Vagina (tissue), 2 donors: ENCODE results near the gene GRIN2A.

ENCODE experiments used
- POLR2A ChIP-seq, 2 donors: fragments of 450-650 bp; IDR thresholded peaks; one replicate each; pipeline ENCODE4 v1.6.1; 2017; ENCODE audit warnings: antibody characterized with exemption in 2 of 2, mild to moderate bottlenecking in 2 of 2, moderate library complexity in 2 of 2
- TF ChIP-seq, protein P1 (sequence below), 3 experiments: fragments of 450-650 bp in 2 of 3; fragments of 200-600 bp in 1 of 3; sonication (generic) in 1 of 3; IDR thresholded peaks; one replicate each; pipeline ENCODE4 v1.5.1; 2017 to 2019; ENCODE audit warnings: antibody characterized with exemption in 3 of 3, mild to moderate bottlenecking in 2 of 3, moderate library complexity in 2 of 3

DNA sequence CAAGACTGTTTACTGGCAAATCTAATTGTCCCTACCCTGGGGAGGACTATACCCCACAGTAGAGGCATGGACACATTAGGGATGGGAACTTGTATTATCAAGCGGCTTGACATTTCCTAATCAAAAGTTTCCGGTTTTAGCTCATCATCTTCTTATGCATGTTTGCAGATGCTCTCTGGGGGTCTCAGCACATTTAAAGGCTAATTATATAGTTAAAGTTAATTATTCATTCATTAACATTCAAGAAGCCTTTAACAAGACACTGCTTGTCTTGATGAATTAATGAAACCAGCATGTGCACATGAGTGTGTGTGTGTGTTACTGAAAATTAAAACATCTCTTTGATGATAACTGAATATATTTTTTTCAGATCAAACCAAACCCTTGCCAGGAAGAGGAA lies 377.1 kb downstream of the GRIN2A start:
- TF ChIP-seq POLR2A (IDR thresholded peaks at IDR 0.05): no peak
- TF ChIP-seq, protein P1, sequence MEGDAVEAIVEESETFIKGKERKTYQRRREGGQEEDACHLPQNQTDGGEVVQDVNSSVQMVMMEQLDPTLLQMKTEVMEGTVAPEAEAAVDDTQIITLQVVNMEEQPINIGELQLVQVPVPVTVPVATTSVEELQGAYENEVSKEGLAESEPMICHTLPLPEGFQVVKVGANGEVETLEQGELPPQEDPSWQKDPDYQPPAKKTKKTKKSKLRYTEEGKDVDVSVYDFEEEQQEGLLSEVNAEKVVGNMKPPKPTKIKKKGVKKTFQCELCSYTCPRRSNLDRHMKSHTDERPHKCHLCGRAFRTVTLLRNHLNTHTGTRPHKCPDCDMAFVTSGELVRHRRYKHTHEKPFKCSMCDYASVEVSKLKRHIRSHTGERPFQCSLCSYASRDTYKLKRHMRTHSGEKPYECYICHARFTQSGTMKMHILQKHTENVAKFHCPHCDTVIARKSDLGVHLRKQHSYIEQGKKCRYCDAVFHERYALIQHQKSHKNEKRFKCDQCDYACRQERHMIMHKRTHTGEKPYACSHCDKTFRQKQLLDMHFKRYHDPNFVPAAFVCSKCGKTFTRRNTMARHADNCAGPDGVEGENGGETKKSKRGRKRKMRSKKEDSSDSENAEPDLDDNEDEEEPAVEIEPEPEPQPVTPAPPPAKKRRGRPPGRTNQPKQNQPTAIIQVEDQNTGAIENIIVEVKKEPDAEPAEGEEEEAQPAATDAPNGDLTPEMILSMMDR (IDR thresholded peaks at IDR 0.05): no peak
